SK-N-SH treated with all-trans-retinoic acid at 6 μM for 48 hours (cell line): ENCODE data around the gene GLB1L3.

Experiments used
- ARNTL ChIP-seq: fragments of 450-650 bp; formaldehyde crosslinking; IDR thresholded peaks from 2 replicates; pipeline ENCODE4 v1.5.0; 2020; ENCODE audit warnings: low read depth, mild to moderate bottlenecking, moderate library complexity, borderline replicate concordance
- BACH2 ChIP-seq: fragments of 250-450 bp; sonication (Bioruptor Pico); IDR thresholded peaks from 2 replicates; pipeline ENCODE4 v1.9.0; 2021; ENCODE audit warnings: mild to moderate bottlenecking, borderline replicate concordance
- CSDC2 ChIP-seq: fragments of 250-450 bp; sonication (Bioruptor Pico); IDR thresholded peaks from 2 replicates; pipeline ENCODE4 v1.5.0; 2020; ENCODE audit warnings: mild to moderate bottlenecking, moderate library complexity
- PPARA ChIP-seq: fragments of 250-450 bp; sonication (Bioruptor Pico); IDR thresholded peaks from 2 replicates; pipeline ENCODE4 v1.5.0; 2020; ENCODE audit warnings: mild to moderate bottlenecking, borderline replicate concordance
- TCF4 ChIP-seq: fragments of 250-450 bp; sonication (Bioruptor Pico); IDR thresholded peaks from 2 replicates; pipeline ENCODE4 v1.8.0; 2021; ENCODE audit warnings: mild to moderate bottlenecking, moderate library complexity, borderline replicate concordance
- TOX ChIP-seq: fragments of 250-450 bp; sonication (Bioruptor Pico); IDR thresholded peaks from 2 replicates; pipeline ENCODE4 v1.8.0; 2021; ENCODE audit warnings: mild to moderate bottlenecking, moderate library complexity, borderline replicate concordance
- ZC3H10 ChIP-seq: fragments of 250-450 bp; sonication (Bioruptor Pico); IDR thresholded peaks from 2 replicates; pipeline ENCODE4 v1.5.1; 2021; ENCODE audit warnings: mild to moderate bottlenecking, moderate library complexity
- ZFP3 ChIP-seq: fragments of 250-450 bp; sonication (Bioruptor Pico); IDR thresholded peaks from 2 replicates; pipeline ENCODE4 v1.5.0; 2020; ENCODE audit warnings: mild to moderate bottlenecking, moderate library complexity
- ZFP30 ChIP-seq: fragments of 450-650 bp; formaldehyde crosslinking; IDR thresholded peaks from 2 replicates; pipeline ENCODE4 v1.5.0; 2022; ENCODE audit warnings: mild to moderate bottlenecking, moderate library complexity
- ZNF565 ChIP-seq: fragments of 450-650 bp; formaldehyde crosslinking; conservative IDR thresholded peaks from 2 replicates; pipeline ENCODE4 v1.5.0; 2020; ENCODE audit warnings: low read depth, mild to moderate bottlenecking, moderate library complexity
- ZNF70 ChIP-seq: fragments of 450-650 bp; formaldehyde crosslinking; IDR thresholded peaks from 2 replicates; pipeline ENCODE4 v1.5.0; 2020; ENCODE audit warnings: mild to moderate bottlenecking, moderate library complexity
- ZNF8 ChIP-seq: fragments of 450-650 bp; formaldehyde crosslinking; IDR thresholded peaks from 2 replicates; pipeline ENCODE4 v1.5.0; 2020; ENCODE audit warnings: mild to moderate bottlenecking, moderate library complexity
- TF ChIP-seq, protein P1 (sequence below): fragments of 250-450 bp; sonication (Bioruptor Pico); IDR thresholded peaks from 2 replicates; pipeline ENCODE4 v1.8.0; 2020; ENCODE audit warnings: mild to moderate bottlenecking, moderate library complexity, borderline replicate concordance
- TF ChIP-seq, protein P2 (sequence below): fragments of 250-450 bp; sonication (Bioruptor Pico); IDR thresholded peaks from 2 replicates; pipeline ENCODE4 v1.5.1; 2020; ENCODE audit warnings: low read depth, mild to moderate bottlenecking, moderate library complexity

DNA sequence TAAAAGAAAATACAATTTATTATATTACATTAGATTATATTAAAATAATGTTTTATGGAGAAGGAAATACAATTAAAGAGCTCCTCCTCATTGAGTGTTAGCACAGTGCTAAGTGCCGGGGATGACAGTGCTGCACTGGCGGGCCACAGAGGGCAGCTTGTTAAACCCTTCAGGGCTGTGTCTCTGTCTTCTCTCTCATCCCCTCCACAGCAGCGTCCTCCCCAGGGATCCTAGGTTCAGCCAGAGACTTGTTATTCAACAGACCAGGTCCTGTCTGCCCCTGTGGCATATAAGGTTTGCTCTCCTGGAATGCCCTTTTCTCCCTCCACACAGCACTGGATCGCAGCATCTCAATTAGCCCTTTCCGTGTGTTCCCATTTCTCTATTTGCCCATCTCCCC, 37.2 kb upstream of the GLB1L3 start:
- TF ChIP-seq ZNF8 (no peak), ZFP30 (no peak), ZFP3 (CRISPR knock-in tag) (no peak), TCF4 (CRISPR knock-in tag) (no peak), PPARA (CRISPR knock-in tag) (no peak), CSDC2 (CRISPR knock-in tag) (no peak), ZNF70 (CRISPR knock-in tag) (no peak), ZC3H10 (CRISPR knock-in tag) (no peak), BACH2 (no peak), ZNF565 (CRISPR knock-in tag) (no peak), TOX (CRISPR knock-in tag) (no peak), ARNTL (CRISPR knock-in tag) (no peak)
- TF ChIP-seq, protein P1, sequence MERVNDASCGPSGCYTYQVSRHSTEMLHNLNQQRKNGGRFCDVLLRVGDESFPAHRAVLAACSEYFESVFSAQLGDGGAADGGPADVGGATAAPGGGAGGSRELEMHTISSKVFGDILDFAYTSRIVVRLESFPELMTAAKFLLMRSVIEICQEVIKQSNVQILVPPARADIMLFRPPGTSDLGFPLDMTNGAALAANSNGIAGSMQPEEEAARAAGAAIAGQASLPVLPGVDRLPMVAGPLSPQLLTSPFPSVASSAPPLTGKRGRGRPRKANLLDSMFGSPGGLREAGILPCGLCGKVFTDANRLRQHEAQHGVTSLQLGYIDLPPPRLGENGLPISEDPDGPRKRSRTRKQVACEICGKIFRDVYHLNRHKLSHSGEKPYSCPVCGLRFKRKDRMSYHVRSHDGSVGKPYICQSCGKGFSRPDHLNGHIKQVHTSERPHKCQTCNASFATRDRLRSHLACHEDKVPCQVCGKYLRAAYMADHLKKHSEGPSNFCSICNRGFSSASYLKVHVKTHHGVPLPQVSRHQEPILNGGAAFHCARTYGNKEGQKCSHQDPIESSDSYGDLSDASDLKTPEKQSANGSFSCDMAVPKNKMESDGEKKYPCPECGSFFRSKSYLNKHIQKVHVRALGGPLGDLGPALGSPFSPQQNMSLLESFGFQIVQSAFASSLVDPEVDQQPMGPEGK = no peak
- TF ChIP-seq, protein P2, sequence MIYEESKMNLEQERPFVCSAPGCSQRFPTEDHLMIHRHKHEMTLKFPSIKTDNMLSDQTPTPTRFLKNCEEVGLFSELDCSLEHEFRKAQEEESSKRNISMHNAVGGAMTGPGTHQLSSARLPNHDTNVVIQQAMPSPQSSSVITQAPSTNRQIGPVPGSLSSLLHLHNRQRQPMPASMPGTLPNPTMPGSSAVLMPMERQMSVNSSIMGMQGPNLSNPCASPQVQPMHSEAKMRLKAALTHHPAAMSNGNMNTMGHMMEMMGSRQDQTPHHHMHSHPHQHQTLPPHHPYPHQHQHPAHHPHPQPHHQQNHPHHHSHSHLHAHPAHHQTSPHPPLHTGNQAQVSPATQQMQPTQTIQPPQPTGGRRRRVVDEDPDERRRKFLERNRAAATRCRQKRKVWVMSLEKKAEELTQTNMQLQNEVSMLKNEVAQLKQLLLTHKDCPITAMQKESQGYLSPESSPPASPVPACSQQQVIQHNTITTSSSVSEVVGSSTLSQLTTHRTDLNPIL (CRISPR knock-in tag) = no peak
